Esophagus mucosa (tissue), 1 donor: ENCODE results near the gene EME2. TPM values are rescaled to one million over a fixed set of nuclear protein-coding genes. Genes with fewer than 3 reads are reported as not detected.

Experiments
- ATAC-seq: fragments of 200-7000 bp; cut with Tn5 transposase; one replicate; pipeline ENCODE4 v1.9.1; 2020
- total RNA-seq: library from RNA; stranded (reverse); gene quantifications from one replicate; pipeline ENCODE4 v1.2.4, GENCODE V29; 2023
- donor health status: DM: yes; HTN: yes; CAD: no.

EME2 gene
- total RNA-seq, 1 donor from 2014 or later, result 13.0 TPM

GRCh38 chr16:1767116-1767994 is 5.3 kb upstream of the EME2 start:
- ATAC-seq, result no peak

GRCh38 chr16:1768061-1768766 is 4.4 kb upstream of the EME2 start:
- no peak for ATAC-seq

- ATAC-seq, result no peak
Observed at GRCh38 chr16:1768767-1769401, 3.7 kb upstream of the EME2 start.

- no peak for ATAC-seq
Observed at GRCh38 chr16:1769402-1770300, 3.0 kb upstream of the EME2 start.

- peak; percentile 21 for ATAC-seq
Observed at GRCh38 chr16:1770328-1771187, 2.1 kb upstream of the EME2 start.

- peak; percentile 26 for ATAC-seq
Observed at GRCh38 chr16:1771188-1771863, 1.3 kb upstream of the EME2 start, which contains the start of gene NME3. NME3 (minus strand) TSS chr16:1771543; CDS start chr16:1771534, 9 bp downstream.

- ATAC-seq, result no peak
Observed at GRCh38 chr16:1771864-1772361, 697 bp upstream of the EME2 start.

- ATAC-seq, result peak; percentile 63
Observed at GRCh38 chr16:1772908-1773702, 495 bp downstream of the EME2 start, which contains the start of gene MRPS34. MRPS34 (minus strand) TSS chr16:1773134; CDS start chr16:1773119, 15 bp downstream.

GRCh38 chr16:1773703-1774447 is 1.3 kb downstream of the EME2 start:
- no peak for ATAC-seq

- no peak for ATAC-seq
Observed at GRCh38 chr16:1774448-1774780, 1.8 kb downstream of the EME2 start.

- ATAC-seq, result no peak
Observed at GRCh38 chr16:1775006-1775845, 2.6 kb downstream of the EME2 start.

GRCh38 chr16:1775846-1776671 is 3.4 kb downstream of the EME2 start:
- no peak for ATAC-seq

- ATAC-seq, result no peak
Observed at GRCh38 chr16:1776672-1776955, 4.0 kb downstream of the EME2 start.

GRCh38 chr16:1776991-1777374 is 4.4 kb downstream of the EME2 start:
- no peak for ATAC-seq

GRCh38 chr16:1777375-1778199 is 5.0 kb downstream of the EME2 start:
- ATAC-seq, result no peak
